ENCODE results near the gene NUTM2F. TPM values are rescaled to one million over a fixed set of nuclear protein-coding genes. Genes with fewer than 3 reads are reported as not detected.
"Not testable (repeated sequence)": the region's sequence is repeated elsewhere in the genome, so short reads cannot be mapped to it uniquely, and the experiment has no call there.

Gene NUTM2F
- under 1 TPM in 1 of 4 donors, not detected in 3; 0.11 TPM for polyA plus RNA-seq (ENCODE audit: insufficient read length in 4 of 4)

GRCh38 chr9:94328544-94328943 lies at the start of gene NUTM2F:
Gene NUTM2F (minus strand): TSS chr9:94328644. CDS start chr9:94328623, 21 bp downstream.
- DNase-seq (ENCODE audit: low read depth in 4 of 4, low spot score in 2 of 4) = not testable (repeated sequence)

GRCh38 chr9:94375197-94375596 lies 46.8 kb upstream of the NUTM2F start:
- DNase-seq (ENCODE audit: low read depth in 4 of 4, low spot score in 2 of 4) = not testable (repeated sequence)

GRCh38 chr9:94374176-94375056 lies 46.0 kb upstream of the NUTM2F start:
- DNase-seq (ENCODE audit: low read depth in 4 of 4, low spot score in 2 of 4) = peak; percentile 52 to 80 (median 72)

- not testable (repeated sequence) for DNase-seq (ENCODE audit: low read depth in 4 of 4, low spot score in 2 of 4)
Measured at GRCh38 chr9:94373779-94374175, 45.3 kb upstream of the NUTM2F start.

GRCh38 chr9:94370266-94370665 lies 41.8 kb upstream of the NUTM2F start:
- DNase-seq (ENCODE audit: low read depth in 4 of 4, low spot score in 2 of 4) = not testable (repeated sequence)

- not testable (repeated sequence) for DNase-seq (ENCODE audit: low read depth in 4 of 4, low spot score in 2 of 4)
Measured at GRCh38 chr9:94364093-94364614, 35.7 kb upstream of the NUTM2F start.

- DNase-seq (ENCODE audit: low read depth in 4 of 4, low spot score in 2 of 4) = not testable (repeated sequence)
Measured at GRCh38 chr9:94357158-94357557, 28.7 kb upstream of the NUTM2F start.

- DNase-seq (ENCODE audit: low read depth in 4 of 4, low spot score in 2 of 4) = not testable (repeated sequence)
Measured at GRCh38 chr9:94351901-94352723, 23.7 kb upstream of the NUTM2F start.

GRCh38 chr9:94348754-94349153 lies 20.3 kb upstream of the NUTM2F start:
- DNase-seq (ENCODE audit: low read depth in 4 of 4, low spot score in 2 of 4) = not testable (repeated sequence)

GRCh38 chr9:94347451-94347850 lies 19.0 kb upstream of the NUTM2F start:
- not testable (repeated sequence) for DNase-seq (ENCODE audit: low read depth in 4 of 4, low spot score in 2 of 4)

GRCh38 chr9:94341703-94342102 lies 13.3 kb upstream of the NUTM2F start:
- DNase-seq (ENCODE audit: low read depth in 4 of 4, low spot score in 2 of 4) = not testable (repeated sequence)

- DNase-seq (ENCODE audit: low read depth in 4 of 4, low spot score in 2 of 4) = not testable (repeated sequence)
Measured at GRCh38 chr9:94340750-94341149, 12.3 kb upstream of the NUTM2F start.

GRCh38 chr9:94339657-94340056 lies 11.2 kb upstream of the NUTM2F start:
- not testable (repeated sequence) for DNase-seq (ENCODE audit: low read depth in 4 of 4, low spot score in 2 of 4)

GRCh38 chr9:94338723-94339122 lies 10.3 kb upstream of the NUTM2F start:
- not testable (repeated sequence) for DNase-seq (ENCODE audit: low read depth in 4 of 4, low spot score in 2 of 4)

GRCh38 chr9:94336445-94336844 lies 8.0 kb upstream of the NUTM2F start:
- DNase-seq (ENCODE audit: low read depth in 4 of 4, low spot score in 2 of 4) = not testable (repeated sequence)

GRCh38 chr9:94325583-94325982 lies 2.9 kb downstream of the NUTM2F start:
- not testable (repeated sequence) for DNase-seq (ENCODE audit: low read depth in 4 of 4, low spot score in 2 of 4)

GRCh38 chr9:94323153-94323798 lies 5.2 kb downstream of the NUTM2F start:
- not testable (repeated sequence) for DNase-seq (ENCODE audit: low read depth in 4 of 4, low spot score in 2 of 4)

- DNase-seq (ENCODE audit: low read depth in 4 of 4, low spot score in 2 of 4) = not testable (repeated sequence)
Measured at GRCh38 chr9:94322342-94322940, 6.0 kb downstream of the NUTM2F start.

- not testable (repeated sequence) for DNase-seq (ENCODE audit: low read depth in 4 of 4, low spot score in 2 of 4)
Measured at GRCh38 chr9:94317949-94318657, 10.3 kb downstream of the NUTM2F start.

Data from left renal cortex interstitium (tissue), 4 donors.